HEK293T (cell line): Measurements from ENCODE around the gene SATB2.

Experiments
- ARNT ChIP-seq: fragments of 450-650 bp; IDR thresholded peaks from 2 replicates; pipeline ENCODE4 v1.6.1; 2017; ENCODE audit warnings: mild to moderate bottlenecking
- BHLHE40 ChIP-seq: fragments of 450-650 bp; IDR thresholded peaks from 2 replicates; pipeline ENCODE4 v1.6.1; 2016; ENCODE audit warnings: mild to moderate bottlenecking, moderate library complexity, borderline replicate concordance
- ELF4 ChIP-seq: fragments of 450-650 bp; IDR thresholded peaks from 2 replicates; pipeline ENCODE4 v1.6.1; 2017; ENCODE audit warnings: antibody characterized with exemption
- FOXA1 ChIP-seq: fragments of 450-650 bp; IDR thresholded peaks from 2 replicates; pipeline ENCODE4 v1.6.1; 2016; ENCODE audit warnings: mild to moderate bottlenecking
- LEF1 ChIP-seq: fragments of 450-650 bp; IDR thresholded peaks from 2 replicates; pipeline ENCODE4 v1.6.1; 2017; ENCODE audit warnings: mild to moderate bottlenecking, borderline replicate concordance
- NFRKB ChIP-seq: fragments of 450-650 bp; IDR thresholded peaks from 2 replicates; pipeline ENCODE4 v1.6.1; 2016; ENCODE audit warnings: mild to moderate bottlenecking, moderate library complexity
- SP1 ChIP-seq: fragments of 450-650 bp; IDR thresholded peaks from 2 replicates; pipeline ENCODE4 v1.6.1; 2017
- SUZ12 ChIP-seq: fragments of 450-650 bp; IDR thresholded peaks from 2 replicates; pipeline ENCODE4 v1.6.1; 2016; ENCODE audit warnings: mild to moderate bottlenecking
- ZNF384 ChIP-seq: fragments of 450-650 bp; IDR thresholded peaks from 2 replicates; pipeline ENCODE4 v1.6.1; 2016

GRCh38 chr2:199325881-199326280 is 131.9 kb downstream of the SATB2 start:
- TF ChIP-seq ELF4 (no peak), BHLHE40 (no peak), FOXA1 (no peak), ARNT (no peak), SP1 (no peak), SUZ12 (no peak), LEF1 (no peak), ZNF384 (no peak), NFRKB (no peak)
